GM10266 (cell line): ENCODE measurements around the gene KCNQ2.

ENCODE experiments used
- DNase-seq: peaks from one replicate; pipeline ENCODE4 v3.0.0; 2012; ENCODE audit errors: extremely low spot score
- TF ChIP-seq, protein P1 (sequence below): IDR thresholded peaks from 2 replicates; pipeline ENCODE4 v1.5.1; 2012; ENCODE audit warnings: mild to moderate bottlenecking, low read depth; ENCODE audit not compliant: control insufficient read depth, insufficient read depth; ENCODE audit errors: missing control alignments

The KCNQ2 gene

DNA sequence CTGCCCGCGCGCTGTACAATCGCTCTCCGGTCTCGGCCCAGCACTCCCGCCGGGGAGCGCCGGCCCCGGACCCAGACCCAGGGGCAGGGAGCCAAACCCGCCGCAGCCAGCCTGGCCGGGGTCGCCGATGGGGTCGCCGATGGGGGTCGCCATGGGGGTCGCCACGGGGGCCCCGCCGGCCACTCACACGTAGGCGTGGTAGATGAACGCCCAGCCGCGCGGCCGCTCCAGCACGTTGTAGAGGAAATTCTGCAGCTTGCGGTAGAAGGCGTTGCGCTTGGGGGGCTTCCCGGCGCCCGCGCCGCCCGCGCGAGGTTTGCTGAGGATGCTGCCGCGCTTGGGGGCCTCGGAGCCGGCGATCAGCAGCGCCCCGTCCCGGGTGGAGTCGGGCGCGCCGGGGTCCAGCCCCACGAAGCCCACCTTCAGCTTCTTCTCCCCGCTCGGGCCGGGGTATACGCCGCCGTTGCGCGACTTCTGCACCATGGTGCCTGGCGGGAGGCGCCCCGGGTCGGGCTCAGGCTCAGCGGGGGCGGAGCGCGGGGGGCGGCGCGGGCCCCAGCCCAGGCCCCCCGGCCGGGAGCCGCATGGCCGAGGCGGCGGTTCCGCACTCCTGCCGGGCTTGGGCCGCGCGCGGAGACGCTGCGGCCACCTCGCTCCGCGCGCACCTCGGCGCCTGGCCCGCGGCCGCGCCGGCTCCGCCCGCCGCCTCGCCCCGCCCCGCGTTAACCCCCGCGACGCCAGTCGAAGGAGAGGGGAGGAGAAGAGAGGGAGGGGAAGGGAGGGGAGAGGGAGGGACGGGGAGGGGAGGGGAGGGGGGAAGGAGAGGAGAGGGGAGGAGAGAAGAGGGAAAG lies at the start of gene KCNQ2:
TSS of gene KCNQ2 (minus strand) at position 675 of the 851 bp plus-strand sequence. CDS start at position 483, 192 bp downstream.
- TF ChIP-seq, protein P1, sequence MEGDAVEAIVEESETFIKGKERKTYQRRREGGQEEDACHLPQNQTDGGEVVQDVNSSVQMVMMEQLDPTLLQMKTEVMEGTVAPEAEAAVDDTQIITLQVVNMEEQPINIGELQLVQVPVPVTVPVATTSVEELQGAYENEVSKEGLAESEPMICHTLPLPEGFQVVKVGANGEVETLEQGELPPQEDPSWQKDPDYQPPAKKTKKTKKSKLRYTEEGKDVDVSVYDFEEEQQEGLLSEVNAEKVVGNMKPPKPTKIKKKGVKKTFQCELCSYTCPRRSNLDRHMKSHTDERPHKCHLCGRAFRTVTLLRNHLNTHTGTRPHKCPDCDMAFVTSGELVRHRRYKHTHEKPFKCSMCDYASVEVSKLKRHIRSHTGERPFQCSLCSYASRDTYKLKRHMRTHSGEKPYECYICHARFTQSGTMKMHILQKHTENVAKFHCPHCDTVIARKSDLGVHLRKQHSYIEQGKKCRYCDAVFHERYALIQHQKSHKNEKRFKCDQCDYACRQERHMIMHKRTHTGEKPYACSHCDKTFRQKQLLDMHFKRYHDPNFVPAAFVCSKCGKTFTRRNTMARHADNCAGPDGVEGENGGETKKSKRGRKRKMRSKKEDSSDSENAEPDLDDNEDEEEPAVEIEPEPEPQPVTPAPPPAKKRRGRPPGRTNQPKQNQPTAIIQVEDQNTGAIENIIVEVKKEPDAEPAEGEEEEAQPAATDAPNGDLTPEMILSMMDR = no peak
- DNase-seq = no peak

DNA sequence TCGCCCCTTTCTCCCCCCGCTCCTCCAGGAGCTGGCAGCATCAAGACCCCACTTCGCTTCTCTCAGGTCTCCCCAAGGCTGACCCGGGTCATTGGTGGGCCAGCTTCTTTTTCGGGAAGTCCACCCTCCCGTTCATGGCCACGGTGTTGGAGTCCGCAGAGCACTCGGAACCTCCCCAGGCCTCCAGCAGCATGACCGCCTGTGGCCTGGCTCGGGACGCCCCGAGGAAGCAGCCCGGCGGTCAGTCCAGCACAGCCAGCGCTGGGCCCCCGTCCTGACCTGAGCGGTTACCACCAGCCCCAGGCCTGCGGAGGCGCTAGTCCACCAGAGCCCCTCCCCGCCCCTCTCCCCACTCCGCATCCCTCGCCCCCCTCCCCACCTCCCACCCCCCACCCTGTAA lies 49.1 kb upstream of the KCNQ2 start:
- TF ChIP-seq, protein P1 = no peak

DNA sequence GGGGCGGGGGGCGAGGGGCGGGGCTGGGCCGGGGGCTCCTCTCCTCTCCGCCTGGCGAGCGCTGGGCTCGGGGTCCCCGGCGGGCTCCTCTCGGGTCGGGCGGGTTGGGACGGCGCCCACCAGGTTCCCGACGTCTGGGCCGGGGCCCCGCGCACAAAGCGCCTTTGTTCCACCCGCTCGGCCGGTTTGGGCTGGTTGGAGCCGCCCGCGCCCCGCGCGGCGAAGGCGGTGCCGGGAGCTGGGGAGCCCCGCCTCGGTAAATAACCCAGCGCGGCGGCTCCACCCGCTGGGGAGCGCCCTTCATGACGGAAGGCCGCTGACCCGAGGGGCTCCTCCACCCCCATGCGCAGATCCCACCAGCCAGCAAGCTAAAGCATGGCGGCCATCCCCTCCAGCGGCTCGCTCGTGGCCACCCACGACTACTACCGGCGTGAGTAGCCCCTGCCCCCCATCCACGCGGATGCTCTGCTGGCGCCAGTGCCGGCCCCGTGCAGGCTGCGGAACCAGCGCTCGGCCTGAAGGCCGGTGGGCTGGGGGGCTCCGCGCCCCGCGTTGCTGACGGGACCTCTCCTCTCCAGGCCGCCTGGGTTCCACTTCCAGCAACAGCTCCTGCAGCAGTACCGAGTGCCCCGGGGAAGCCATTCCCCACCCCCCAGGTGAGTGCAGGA lies 48.6 kb upstream of the KCNQ2 start:
- DNase-seq = peak; percentile 92

More for the DNA sequence above, 49.1 kb upstream of the KCNQ2 start:
- no peak for DNase-seq

DNA sequence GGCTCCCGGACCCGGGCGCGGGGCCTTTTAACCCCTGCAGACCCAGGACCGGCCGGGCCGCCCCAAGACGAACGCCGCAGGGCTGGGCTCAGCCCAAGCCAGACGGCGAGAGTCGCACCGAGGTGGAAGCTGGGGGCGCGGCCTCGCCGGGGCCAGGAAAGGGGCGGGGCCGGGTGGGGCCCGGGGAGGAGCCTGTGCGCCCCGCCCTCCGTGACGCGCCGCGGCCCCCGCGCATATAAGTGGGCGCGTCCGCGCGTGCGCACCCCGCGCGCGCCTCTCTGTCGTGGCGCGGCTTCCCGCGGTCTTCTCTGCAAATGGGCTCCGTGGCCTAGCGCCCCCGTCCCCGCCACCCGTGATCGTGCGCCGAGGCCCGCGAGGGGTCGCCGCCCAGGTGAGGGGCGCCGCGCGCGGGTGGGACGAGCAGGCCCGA lies 48.1 kb upstream of the KCNQ2 start, which contains the start of gene PPDPF:
TSS of gene PPDPF (plus strand) at position 262 of the 430 bp plus-strand sequence. CDS start 544 bp downstream, outside the sequence.
- TF ChIP-seq, protein P1 = no peak
- DNase-seq = peak; percentile 100

More for the DNA sequence above, 48.6 kb upstream of the KCNQ2 start:
- TF ChIP-seq, protein P1 = peak; percentile 42

DNA sequence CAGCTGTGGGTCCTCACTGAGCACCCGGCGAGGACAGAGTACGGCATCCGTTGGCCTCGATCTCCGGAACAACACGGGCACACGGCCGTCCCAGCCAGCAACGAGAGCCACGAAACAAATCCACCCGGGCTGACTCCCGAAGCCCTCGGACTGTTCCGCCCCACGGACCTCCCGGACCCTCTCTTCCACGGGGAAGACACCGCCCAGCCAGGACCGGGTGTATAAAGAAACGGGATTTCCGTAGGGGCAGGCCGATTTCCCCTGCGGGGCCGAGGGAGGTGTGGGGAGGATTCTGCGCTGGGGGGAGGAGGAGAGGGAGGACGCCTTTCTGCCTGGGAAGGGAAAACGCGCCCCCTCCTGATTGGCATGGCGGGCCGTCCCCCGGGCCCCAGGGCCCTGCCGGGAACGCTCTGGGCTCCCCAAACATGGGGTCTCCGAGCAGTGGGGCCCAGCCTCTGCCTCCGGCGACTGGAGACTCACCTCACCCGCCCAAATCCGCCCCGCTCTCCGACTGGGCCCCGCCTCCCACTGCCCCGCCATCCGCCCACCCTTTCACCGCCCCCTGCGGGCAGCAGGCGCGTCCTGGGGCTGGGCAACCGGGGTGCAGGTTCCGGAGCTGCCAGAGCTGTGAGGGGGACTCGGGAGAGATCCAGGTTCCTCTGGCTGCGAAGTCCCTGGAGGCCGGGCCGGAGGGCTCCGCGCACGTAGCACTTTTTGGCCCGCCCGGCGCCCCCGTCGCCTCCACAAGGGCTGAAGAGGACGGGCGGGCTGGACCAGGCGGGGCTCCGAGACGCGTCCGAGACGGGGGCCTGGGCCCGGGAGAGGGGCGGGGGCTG lies 47.4 kb upstream of the KCNQ2 start:
- TF ChIP-seq, protein P1 = peak; percentile 14
- peak; percentile 86 for DNase-seq

DNA sequence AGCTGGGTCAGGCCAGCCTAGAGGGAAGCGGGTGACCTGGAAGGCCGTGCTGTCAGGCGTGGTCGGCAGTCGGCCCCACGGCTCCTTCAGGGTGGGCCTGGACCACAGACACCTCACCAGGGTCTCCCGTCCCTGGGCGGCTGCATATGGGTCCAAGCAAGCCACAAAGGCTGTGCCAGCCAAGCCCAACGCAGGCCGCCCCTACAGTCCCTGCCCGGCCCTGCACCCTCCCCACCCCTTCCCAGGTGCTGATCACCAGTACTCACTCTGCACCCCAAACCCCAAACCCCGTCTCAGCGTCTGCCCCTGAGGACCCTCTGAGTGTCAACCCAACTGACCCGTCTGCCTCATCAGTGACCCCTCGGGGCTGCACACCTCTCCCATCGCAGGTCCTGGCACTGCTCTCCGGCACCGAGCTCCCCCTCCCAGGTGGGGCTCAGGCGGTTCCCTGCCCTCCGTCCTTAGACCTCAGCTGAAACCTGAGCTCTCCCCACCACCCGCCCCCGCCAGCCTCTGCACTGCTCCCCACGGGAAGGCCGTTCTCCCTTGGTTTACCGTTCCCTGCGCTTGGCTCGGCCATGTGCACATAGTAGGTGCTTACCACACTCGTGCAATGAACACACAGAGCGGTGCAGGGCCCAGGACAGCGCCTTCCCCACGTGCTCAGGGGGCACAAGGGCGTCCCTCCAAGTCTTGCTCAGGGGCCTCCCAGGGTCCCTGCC lies 46.7 kb upstream of the KCNQ2 start:
- TF ChIP-seq, protein P1 = no peak
- no peak for DNase-seq
